ENCODE measurements around the gene CFAP298. TPM values are rescaled to one million over a fixed set of nuclear protein-coding genes. Genes with fewer than 3 reads are reported as not detected.

Gene CFAP298
- total and polyA plus RNA-seq, 2 donors (not counting 3 experiments of a cell fraction or from before 2014, with no cell fraction given): 17.6 to 44.1 TPM

GRCh38 chr21:32558106-32558505, 54.1 kb downstream of the CFAP298 start:
- DNase-seq (ENCODE audit: low read depth, low spot score) (no peak), FAIRE-seq (no peak)
- H3K36me3 ChIP-seq (ENCODE audit: control insufficient read depth in 2 of 2, extremely low read depth in 1 of 2, insufficient read depth in 2 of 2, low read length in 2 of 2): no peaks in the 10 kb centered on the region
- H3K4me2 ChIP-seq (ENCODE audit: insufficient read depth, low read length): no peak overlapping the region
- no peaks in the 10 kb centered on the region for H3K79me2 ChIP-seq (ENCODE audit: control insufficient read depth, insufficient read depth, low read length)
- ChIA-PET CTCF (interaction anchor here (0.9 kb wide), 1 partner anchor 155 kb away, joined by 3 read pairs; no protein-coding TSS in a partner anchor), POLR2A (no interaction called here)
- no peak overlapping the region for H3K4me3 ChIP-seq (replicated peaks in 1 of 3; ENCODE audit: insufficient read depth in 1 of 3, low read depth in 1 of 3, low read length in 3 of 3)
- no TSS peak for BruUV-seq (replicated peaks)
- no peaks in the 10 kb centered on the region for H3K9me3 ChIP-seq (replicated peaks; ENCODE audit: control insufficient read depth, insufficient read depth, low read length)
- TF ChIP-seq EZH2 (IDR thresholded peaks at IDR 0.05; ENCODE audit: borderline replicate concordance, low read depth, low read length, severe bottlenecking): no peak
- TF ChIP-seq, protein P1, sequence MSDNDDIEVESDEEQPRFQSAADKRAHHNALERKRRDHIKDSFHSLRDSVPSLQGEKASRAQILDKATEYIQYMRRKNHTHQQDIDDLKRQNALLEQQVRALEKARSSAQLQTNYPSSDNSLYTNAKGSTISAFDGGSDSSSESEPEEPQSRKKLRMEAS (IDR thresholded peaks at IDR 0.05; ENCODE audit: insufficient read depth, insufficient read length): no peak
- H3K9me1 ChIP-seq (replicated peaks; ENCODE audit: control insufficient read depth, extremely low read depth, insufficient read depth, low read length): no peaks in the 10 kb centered on the region
- H2AFZ ChIP-seq (ENCODE audit: low read depth, low read length): no peak overlapping the region
- H3K27ac ChIP-seq (ENCODE audit: insufficient read depth, low read depth, low read length): no peak overlapping the region
- H4K20me1 ChIP-seq (replicated peaks; ENCODE audit: control insufficient read depth, extremely low read depth, insufficient read depth, low read length): no peaks in the 10 kb centered on the region
- H3K9ac ChIP-seq (replicated peaks; ENCODE audit: extremely low read depth, insufficient read depth, low read length): no peak overlapping the region
- no peaks in the 10 kb centered on the region for H3K27me3 ChIP-seq (ENCODE audit: control insufficient read depth in 2 of 2, insufficient read depth in 2 of 2, low read length in 2 of 2)
- intact Hi-C loops (cut with micrococcal nuclease) (no loop called here), dilution Hi-C loops (cut with MboI; ENCODE audit: extremely low pct_ligation_motif_present, low sequenced_read_pairs) (no loop called here)
- peaks cover 6% of the 10 kb centered on the region for H3K4me1 ChIP-seq (ENCODE audit: control insufficient read depth, extremely low read depth, insufficient read depth, low read length)

GRCh38 chr21:32554832-32555638, 57.1 kb downstream of the CFAP298 start:
- Histone ChIP-seq H3K27me3 (ENCODE audit: control insufficient read depth in 2 of 2, insufficient read depth in 2 of 2, low read length in 2 of 2) (no peaks in the 10 kb centered on the region), H3K9me3 (replicated peaks; ENCODE audit: control insufficient read depth, insufficient read depth, low read length) (no peaks in the 10 kb centered on the region), H3K4me2 (ENCODE audit: insufficient read depth, low read length) (no peak overlapping the region), H3K79me2 (ENCODE audit: control insufficient read depth, insufficient read depth, low read length) (no peaks in the 10 kb centered on the region), H3K36me3 (ENCODE audit: control insufficient read depth in 2 of 2, extremely low read depth in 1 of 2, insufficient read depth in 2 of 2, low read length in 2 of 2) (no peaks in the 10 kb centered on the region), H3K4me3 (replicated peaks in 1 of 3; ENCODE audit: insufficient read depth in 1 of 3, low read depth in 1 of 3, low read length in 3 of 3) (no peak overlapping the region), H3K9me1 (replicated peaks; ENCODE audit: control insufficient read depth, extremely low read depth, insufficient read depth, low read length) (no peaks in the 10 kb centered on the region), H3K27ac (ENCODE audit: insufficient read depth, low read depth, low read length) (no peak overlapping the region), H3K9ac (replicated peaks; ENCODE audit: extremely low read depth, insufficient read depth, low read length) (no peak overlapping the region), H3K4me1 (ENCODE audit: control insufficient read depth, extremely low read depth, insufficient read depth, low read length) (no peaks in the 10 kb centered on the region), H2AFZ (ENCODE audit: low read depth, low read length) (no peak overlapping the region), H4K20me1 (replicated peaks; ENCODE audit: control insufficient read depth, extremely low read depth, insufficient read depth, low read length) (no peaks in the 10 kb centered on the region)
- no TSS peak for BruUV-seq (replicated peaks)
- CTCF ChIA-PET: interaction anchor here (1.0 kb wide), 1 partner anchor 25 kb away, joined by 3 read pairs; no protein-coding TSS in a partner anchor
- TF ChIP-seq, protein P1 (IDR thresholded peaks at IDR 0.05; ENCODE audit: insufficient read depth, insufficient read length): no peak
- no peak for TF ChIP-seq GATA2 (IDR thresholded peaks at IDR 0.05; ENCODE audit: insufficient read depth, insufficient read length, low read depth, low read length)
- TF ChIP-seq, protein P2, sequence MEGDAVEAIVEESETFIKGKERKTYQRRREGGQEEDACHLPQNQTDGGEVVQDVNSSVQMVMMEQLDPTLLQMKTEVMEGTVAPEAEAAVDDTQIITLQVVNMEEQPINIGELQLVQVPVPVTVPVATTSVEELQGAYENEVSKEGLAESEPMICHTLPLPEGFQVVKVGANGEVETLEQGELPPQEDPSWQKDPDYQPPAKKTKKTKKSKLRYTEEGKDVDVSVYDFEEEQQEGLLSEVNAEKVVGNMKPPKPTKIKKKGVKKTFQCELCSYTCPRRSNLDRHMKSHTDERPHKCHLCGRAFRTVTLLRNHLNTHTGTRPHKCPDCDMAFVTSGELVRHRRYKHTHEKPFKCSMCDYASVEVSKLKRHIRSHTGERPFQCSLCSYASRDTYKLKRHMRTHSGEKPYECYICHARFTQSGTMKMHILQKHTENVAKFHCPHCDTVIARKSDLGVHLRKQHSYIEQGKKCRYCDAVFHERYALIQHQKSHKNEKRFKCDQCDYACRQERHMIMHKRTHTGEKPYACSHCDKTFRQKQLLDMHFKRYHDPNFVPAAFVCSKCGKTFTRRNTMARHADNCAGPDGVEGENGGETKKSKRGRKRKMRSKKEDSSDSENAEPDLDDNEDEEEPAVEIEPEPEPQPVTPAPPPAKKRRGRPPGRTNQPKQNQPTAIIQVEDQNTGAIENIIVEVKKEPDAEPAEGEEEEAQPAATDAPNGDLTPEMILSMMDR (IDR thresholded peaks at IDR 0.05; ENCODE audit: extremely low read depth in 1 of 2, insufficient read depth in 1 of 2, low read depth in 1 of 2, low read length in 2 of 2): no peak
- no peak for TF ChIP-seq FOS (IDR thresholded peaks at IDR 0.05; ENCODE audit: borderline replicate concordance, insufficient read depth, low read length)
- TF ChIP-seq JUN (IDR thresholded peaks at IDR 0.05; ENCODE audit: borderline replicate concordance, insufficient read depth, insufficient read length, low read depth): no peak
- TF ChIP-seq POLR2AphosphoS5 (IDR thresholded peaks at IDR 0.05; ENCODE audit: insufficient read depth, low read depth, low read length): no peak
- no peak for TF ChIP-seq MYC (IDR thresholded peaks at IDR 0.05; ENCODE audit: low read depth, low read length)
- no peak for TF ChIP-seq EZH2 (IDR thresholded peaks at IDR 0.05; ENCODE audit: borderline replicate concordance, low read depth, low read length, severe bottlenecking)
- no peak for TF ChIP-seq POLR2A (IDR thresholded peaks at IDR 0.05; ENCODE audit: low read depth, low read length)
- POLR2A ChIA-PET: no interaction called here
- no peak for FAIRE-seq
- no peak for DNase-seq (ENCODE audit: low read depth, low spot score)
- intact Hi-C loops (cut with micrococcal nuclease) (no loop called here), dilution Hi-C loops (cut with MboI; ENCODE audit: extremely low pct_ligation_motif_present, low sequenced_read_pairs) (no loop called here)

Data from endothelial cell of umbilical vein (primary cell).